GM21528 (cell line): ENCODE data around the gene HECW1.

Source experiments
- ATAC-seq: cut with Tn5 transposase; IDR thresholded peaks from one replicate; pipeline ENCODE4 v1.9.1; 2021; ENCODE audit warnings: mild to moderate bottlenecking, moderate library complexity; ENCODE audit not compliant: unreplicated experiment, low FRiP score

The HECW1 gene

DNA sequence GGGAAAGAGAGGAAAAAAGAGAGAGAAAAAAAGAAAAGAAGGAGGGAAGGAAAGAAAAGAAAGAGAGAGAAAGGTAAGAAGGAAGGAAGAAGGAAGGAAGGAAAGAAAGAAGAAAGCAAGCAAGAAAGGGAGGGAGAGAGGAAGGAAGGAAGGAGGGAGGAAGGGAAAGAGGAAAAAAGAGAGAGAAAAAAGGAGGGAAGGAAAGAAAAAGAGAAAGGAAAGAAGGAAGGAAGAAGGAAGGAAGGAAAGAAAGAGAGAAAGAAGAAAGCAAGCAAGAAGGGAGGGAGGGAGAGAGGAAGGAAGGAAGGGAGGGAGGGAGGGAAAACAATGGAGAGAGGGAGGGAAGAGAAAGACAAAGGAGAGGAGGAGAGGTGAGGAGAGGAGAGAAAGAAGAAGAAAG, 135.3 kb downstream of the HECW1 start:
- ATAC-seq, result no peak

DNA sequence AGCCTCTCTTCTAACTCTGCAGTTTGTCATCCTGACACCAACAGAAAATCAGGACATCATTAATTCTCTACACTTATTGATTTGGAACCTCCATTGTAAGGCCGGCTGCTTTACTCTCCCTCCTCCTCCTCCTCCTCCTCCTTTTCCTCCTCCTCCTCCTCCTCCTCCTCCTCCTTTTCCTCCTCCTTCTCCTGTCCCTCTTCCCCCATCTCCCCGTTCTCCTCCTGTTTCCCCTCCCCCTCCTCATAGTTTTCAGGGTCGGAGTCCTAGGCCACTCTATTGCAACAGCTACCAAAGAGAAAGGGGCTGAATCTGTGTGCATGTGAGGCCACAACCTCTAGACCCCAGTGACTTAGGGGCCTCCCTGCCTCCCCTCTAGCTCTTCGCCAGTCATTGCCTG, 136.1 kb downstream of the HECW1 start:
- ATAC-seq, result no peak

DNA sequence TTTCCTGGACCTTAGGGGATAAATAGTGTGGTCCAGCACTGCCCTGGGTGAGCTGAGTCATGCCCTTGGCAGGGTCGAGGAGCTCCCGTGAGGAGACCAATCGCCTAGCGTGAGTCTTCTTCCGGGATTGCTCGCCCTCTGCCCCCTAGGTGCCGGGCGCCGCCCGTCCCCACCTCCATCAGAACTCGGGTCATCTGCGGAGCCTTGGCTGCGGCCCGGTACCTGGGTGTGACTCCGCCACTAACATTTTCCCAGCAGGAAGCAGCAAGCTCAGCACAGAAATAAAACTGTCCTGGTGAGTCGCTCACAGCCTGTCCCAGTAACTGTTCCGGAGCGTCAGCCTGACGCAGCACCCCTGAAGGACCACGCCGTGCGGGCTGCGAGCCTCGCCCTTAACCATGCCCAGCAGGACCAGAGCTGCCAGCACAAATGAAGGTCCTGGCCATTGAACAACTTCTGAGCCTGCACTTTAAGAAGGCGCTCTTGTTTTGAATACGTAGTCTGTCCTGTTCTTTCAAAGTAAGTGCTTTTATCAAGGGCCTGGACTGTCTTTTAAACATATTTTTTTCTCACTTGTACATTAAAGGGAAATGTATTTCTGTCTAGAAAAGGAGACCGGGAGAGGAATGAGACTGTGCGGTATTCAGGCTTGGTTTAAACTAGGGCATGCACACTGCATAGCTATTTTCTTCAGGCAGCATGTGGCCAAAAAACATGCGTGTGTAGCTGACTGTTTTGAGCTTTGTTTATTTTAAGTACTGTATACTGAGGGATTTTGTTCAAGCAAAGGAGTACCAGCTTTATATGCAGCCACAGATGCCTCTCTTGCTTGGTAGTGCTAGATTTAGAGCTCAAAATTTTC, 136.7 kb downstream of the HECW1 start:
- ATAC-seq, result no peak

DNA sequence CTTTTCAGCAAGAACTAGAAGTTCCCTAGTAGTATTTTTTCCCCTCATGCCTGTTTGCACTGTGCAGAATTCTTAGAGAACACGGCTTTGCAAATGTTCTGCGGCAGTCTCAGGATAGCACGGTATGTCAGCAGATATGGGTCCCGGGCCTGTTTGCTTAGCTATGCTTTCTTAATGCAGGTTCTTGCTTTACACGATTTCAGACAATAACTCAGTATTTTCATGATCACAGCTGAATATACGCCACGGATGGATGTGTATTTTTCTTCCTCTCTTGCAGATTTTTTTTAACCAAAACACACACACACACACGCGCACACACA, 137.3 kb downstream of the HECW1 start:
- no peak for ATAC-seq

DNA sequence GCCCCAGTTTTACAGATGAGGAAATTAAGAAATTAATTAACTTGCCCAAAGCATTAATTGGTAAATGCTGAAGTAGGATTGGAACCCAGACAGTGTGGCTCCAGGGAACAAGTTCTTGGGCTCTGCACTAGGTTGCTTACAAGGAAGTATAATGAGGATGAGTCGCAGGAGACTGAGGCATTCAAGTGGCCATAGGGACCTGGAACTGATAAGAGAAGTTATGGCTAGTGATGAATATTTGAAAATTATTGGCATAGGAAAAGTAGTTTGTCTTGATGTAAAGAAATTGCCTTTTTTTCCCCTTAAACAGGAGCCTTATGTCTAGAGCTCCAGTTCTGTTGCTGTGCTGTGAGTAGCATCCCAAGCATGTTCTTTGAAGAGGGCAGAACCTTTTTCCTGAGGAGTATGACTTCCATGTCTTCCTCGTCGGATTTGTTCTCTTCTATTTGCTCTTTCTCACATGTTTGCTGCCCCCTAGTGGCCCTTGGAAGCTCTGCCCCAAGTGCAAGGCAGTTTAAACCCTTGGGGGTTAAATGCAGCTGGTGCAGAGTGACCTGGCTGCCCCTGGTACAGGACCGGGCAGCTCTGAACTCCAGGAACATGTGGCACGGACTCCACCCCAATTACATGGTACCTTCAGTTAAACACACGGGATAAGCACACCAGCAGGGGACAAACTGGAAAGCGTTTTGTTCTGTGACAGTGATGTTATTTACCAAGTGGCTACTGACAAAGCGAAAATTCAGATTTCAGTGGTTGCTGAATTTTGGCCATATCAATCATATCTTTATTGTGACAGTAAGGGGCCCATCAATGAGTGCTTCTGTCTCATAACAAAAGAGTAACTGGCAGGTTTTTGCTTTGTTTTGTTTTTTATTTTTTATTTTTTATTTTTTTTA, 148.8 kb downstream of the HECW1 start:
- ATAC-seq, result no peak

DNA sequence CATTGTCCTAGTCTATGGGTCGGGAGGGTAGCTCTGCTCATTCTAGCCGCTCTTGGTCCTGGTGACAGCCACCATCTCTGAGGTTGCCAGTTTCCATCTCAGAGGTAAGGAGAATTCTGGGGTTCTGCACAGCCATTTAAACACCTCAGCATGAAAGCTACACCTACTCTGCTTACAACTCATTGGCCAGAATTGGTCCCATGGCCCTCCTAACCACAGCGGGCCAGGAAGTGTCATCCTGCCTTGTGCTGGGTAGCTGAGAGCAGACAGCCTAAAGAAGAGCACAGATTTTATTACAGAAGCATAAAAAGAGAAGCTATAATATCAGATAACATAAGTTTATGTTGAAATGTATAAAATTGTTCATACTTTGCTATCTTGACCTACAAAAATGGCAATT, 152.7 kb downstream of the HECW1 start:
- no peak for ATAC-seq

DNA sequence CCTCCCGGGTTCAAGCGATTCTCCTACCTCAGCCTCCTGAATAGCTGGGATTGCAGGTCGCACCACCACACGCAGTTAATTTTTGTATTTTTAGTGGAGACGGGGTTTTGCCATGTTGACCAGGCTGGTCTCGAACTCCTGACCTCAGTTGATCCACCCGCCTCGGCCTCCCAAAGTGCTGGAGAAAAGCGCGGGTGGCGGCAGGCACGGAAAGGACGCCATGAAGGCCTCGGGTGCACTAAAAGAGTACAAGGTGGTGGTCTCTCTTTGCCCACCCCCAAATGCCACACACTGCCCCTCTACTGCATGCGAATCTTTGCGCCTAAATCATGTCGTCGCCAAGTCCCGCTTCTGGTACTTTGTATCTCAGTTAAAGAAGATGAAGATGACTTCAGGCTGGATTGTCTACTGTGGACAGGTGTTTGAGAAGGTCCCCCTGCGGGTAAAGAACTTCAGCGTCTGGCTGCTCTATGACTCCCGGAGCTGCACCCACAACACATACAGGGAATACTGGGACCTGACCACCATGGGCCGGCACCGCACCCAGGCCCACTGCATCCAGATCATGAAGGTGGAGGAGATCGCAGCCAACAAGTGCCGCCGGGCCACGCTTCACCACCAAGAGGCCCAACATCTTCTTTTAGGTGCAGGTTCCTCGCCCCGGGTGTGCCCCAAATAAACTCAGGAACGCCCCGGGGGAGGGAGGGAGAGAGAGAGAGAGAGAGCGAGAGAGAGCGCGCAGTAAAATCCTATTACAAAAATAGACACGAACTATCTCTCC, 161.7 kb downstream of the HECW1 start:
- ATAC-seq, result no peak

DNA sequence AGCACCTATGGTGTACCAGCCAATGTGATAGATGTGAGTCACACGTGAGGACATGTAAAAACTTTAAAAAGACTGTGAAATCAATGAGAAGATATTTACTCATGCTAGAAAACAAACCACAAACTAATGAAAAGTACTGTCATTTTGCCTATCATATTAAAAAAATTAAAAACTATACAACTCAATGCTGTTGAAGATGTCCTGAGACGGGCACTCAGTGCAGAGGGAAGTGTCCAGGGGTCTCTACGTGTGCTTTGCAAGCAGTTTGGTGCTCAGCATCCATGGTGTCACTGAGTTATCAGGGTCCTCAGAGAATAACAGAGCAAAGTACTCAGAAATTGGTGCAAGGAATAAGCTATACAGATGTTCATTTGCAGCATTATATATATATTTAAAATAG, 162.3 kb downstream of the HECW1 start:
- ATAC-seq, result no peak

DNA sequence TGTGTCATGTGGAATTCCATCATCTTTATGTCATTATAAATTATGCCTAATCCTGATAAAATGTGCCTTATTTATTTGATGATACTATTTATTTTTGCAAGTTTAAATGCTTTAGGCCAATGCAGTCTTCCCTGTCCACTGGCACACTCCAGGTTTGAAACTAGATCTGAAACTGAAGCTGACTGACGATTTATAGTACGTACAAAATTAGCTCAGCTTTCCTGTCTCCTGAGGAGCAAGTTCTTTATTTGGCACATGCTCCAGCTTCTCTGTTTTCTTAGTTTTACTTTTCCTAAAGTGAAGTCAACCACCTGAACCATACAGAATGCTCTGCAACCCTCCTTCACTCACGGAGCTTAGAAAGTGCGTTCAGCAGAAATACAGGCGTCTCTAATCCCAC, 164.1 kb downstream of the HECW1 start:
- ATAC-seq, result no peak

DNA sequence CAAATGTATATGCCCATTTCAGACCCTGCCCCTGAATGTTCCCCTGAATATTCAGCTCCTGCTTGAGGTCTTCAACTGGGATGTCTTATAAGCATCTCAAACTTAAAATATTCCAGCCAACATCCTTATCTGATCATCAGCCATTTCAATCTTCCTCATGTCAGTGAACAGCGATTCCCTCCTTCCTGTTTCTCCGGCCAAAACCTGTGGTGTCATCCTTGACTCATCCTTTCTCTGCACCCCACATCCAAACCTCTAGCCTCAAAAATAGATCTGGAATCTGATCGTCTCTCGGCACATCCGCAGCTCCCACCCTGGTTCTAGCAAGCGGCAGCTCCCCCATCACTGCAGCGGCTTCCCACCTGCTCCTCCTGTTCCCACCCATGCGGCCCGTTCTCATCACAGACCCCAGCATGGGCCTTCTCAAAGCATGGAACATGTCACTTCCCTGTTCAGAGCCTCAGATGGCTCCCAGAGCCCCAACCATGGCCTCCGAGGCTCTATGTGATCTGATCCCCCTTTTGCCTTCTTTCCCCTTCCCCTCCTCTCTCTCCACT, 165.7 kb downstream of the HECW1 start:
- ATAC-seq, result no peak

DNA sequence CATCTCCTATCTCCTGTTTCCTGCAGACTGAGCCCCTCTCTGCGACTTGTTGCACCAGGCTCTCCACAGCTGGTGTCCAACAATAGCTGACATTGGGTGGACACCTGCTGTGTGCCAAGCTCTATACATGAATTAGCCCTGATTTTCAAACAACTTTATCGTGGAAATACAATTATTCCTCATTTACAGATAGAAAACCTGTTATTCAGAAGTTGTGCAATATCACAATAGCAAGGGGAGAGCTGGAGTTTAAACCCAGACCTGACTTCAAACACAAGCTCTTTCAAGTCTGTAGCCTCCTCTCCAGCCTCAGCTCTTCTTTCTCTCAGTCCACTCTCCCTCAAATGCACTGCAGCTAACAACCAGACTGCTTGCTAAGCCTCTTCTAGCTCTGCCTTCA, 168.8 kb downstream of the HECW1 start:
- no peak for ATAC-seq

DNA sequence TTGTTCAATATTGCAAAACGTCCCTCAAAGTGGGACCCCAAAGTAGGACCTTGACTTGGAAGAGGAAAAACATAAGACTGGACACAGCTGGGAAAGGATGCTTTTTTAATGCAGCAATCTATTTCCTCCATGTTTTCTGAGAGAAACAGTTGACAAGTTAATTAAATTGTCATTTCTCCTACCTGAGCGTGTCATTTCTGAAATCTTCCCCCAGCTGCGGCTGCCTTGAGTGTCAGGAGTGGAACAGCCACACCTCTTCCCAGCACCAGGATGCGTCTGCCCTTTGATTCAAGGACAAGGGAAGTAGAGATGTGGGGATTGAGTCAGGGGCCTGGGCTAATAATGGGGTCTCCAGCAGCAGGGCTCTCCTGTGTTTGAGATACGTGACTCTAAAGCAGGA, 171.3 kb downstream of the HECW1 start:
- ATAC-seq, result no peak

DNA sequence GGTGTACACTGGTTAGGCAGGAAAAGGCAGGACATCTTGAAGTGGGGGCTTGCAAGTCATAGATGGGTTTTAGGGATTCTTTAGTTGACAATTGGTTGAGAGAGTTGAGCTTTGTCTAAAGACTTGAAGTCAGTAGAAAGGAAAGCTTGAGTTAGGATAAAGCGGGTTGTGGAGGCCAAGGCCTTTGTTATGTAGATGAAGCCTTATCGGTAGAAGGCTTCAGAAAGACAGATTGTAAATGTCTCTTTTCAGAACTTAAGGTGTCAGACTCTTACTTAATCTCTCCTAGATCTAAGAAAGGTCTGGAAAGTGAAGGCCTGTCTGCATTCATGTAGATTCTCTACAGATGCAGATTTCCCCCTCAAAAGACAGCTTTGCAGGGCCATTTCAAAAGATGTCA, 177.4 kb downstream of the HECW1 start:
- no peak for ATAC-seq

DNA sequence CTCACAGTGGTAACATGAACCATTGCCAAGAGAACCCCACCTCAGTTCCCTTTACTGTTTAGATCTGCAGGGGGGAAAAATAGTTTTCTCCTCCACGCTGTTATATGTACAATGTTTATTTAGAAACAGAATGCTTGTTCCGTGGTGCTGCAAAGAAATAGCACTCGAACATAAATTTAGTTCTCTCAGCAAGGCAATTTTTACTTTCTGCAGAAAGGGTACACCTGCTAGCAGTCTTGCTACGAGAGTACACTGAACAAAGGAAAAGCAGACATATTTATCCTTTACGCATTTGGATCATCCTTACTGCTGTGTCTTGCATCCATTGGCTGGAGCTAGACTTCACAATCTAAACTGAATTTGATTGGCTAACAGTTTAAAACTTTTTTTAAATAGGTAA, 178.5 kb downstream of the HECW1 start:
- no peak for ATAC-seq

DNA sequence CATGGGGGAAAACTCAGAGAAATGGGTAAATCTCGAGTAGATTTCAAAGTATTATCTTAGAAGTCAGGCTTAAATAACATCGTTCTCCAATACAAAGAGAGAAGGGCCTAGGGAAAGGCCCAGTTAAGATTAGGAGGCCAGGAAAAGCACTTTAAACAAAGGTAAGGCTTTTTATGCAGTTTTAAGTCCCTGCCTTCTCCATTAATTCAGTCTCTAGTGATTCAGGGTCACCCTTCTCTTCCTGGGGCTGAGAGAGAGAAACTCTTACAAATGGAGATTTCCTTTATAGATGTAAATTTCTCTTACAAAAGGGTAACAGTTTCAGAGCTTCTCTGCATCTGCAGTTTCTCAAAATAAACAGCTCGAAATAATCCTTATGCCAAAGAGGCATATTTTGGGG, 179.3 kb downstream of the HECW1 start:
- no peak for ATAC-seq

DNA sequence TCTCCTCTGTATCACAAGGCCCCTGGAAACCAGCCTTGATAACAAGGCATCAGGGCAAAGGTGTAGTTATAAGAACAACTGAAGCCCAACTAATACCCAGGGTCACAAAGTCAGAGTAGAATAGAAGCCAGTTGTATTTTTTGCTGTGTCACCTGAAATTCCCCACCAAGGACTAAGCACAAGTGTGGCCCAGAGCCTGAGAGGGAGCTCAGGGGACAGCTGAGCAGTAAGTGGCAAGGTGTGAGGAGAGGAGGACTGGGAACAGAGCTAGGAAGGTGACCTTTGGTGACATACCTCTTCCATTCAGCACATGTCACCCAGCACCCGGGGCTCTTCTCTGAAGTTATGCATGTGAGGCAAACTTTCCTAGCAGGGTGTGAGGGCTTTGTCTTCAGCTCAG, 179.9 kb downstream of the HECW1 start:
- ATAC-seq, result no peak

DNA sequence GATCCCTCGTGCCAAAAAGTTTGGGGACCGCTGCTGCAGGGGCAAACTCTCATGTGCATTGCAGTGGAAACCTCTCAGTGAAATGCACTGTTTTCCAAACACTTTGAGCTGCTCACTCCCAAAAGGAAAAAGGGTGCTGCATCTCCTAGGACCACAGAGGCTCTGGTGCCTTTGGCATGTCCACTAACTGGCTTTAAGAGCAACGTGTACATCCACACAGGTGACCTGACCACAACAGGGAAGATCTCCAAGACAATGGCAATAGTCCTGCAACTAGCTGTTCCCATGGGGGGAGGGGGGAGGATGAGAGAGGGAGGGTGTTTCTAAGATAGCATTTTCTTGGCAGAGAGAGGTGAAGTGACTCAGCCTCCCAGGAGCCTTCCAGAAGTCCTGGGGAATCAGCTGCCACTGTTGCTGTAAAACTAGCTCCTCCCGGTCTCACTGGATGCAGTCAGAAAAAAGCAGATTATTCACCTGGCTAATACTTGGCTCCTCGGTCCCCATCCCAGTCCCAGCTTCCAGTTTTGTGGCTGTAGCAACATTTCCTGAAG, 181.7 kb downstream of the HECW1 start:
- no peak for ATAC-seq

DNA sequence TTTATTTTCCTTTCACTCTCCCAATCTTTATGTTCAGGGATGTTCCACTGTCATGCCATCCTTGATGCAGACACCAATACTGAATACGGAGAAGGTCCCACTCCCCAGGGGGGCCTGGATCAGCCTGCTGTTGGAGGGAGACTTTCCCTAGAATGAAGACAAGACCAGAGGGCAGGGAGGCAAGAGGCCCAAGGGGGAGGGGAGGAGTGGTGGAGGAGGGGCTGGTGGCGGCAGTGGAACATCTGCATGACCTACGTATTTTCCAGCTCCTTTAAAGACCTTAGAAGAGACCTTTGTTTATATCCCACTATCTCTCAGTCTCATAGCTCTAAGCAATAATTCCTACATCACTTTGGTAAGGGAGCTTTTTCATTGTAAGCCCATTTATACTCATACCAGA, 183.0 kb downstream of the HECW1 start:
- no peak for ATAC-seq

DNA sequence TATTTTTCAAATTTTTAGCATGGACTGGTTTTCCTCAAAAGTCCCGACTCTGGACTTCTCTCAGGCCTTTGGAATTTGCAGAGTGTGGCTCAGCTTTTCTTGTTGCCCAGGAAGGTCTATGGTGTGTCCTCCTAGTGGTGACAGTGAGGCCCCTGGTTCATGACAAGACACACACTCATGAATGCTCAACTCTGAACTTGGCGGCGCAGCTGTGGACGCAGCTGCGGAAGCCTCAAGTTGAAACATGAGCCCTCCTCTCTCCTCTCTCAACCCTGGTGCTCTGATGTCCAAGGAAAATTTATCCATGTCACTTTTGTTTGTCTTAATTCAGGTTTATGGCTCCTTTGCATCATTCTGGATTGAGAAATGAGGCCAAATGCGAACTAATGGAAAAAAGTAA, 183.9 kb downstream of the HECW1 start:
- ATAC-seq, result no peak

DNA sequence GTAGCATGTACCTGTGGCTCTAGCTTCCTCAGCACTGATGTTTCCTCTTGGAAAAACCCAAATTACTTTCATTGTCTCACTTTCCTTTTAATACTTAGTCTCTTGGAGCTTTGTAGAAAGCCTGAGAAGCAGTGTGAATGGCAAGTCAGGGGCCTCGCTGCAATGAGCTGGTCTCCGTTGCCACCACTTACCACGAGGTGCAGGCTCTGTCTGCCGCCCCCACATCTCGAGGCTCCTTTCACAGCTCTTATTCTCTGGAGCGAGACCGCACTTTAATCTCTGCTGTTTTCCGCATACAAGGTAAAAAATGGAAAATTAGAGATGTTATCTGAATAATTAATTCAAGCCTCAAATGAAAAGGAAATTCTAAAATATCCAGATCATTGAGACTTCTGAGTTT, 186.2 kb downstream of the HECW1 start:
- ATAC-seq, result no peak

DNA sequence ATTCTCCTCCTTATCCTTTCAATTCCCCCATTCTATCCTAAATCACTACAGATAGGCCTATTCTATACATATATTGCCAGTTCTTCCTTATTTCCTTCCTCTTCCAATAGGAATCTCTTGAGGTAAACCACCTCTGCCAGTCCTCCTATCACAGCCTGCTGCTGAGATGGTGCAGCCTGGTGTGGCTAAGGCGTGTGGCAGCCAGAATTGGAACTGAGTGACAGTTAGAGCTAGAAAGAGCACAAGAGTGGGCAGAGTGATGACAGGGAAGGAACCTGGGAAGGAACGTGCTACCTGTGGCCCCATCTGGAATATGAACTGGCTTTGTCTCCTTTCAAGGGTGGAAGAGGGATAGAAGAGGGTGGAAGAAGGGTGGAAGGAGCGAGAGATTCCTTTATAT, 187.7 kb downstream of the HECW1 start:
- no peak for ATAC-seq
